Karpas-422 (cell line): ENCODE results near the gene VPS13D. TPM values are rescaled to one million over a fixed set of nuclear protein-coding genes. Genes with fewer than 3 reads are reported as not detected.

Source experiments
- DNase-seq: peaks from one replicate; pipeline ENCODE4 v3.0.0-alpha.2; 2015
- H2AFZ ChIP-seq: fragments of 200-600 bp; sonication (generic); 2 replicates; pipeline ENCODE4 v1.6.1; 2014; ENCODE audit warnings: antibody characterized with exemption, low read length, mixed read lengths
- H3K27ac ChIP-seq: fragments of 200-600 bp; sonication (generic); 2 replicates; pipeline ENCODE4 v1.5.1; 2014; ENCODE audit warnings: mild to moderate bottlenecking, low read length, moderate library complexity
- H3K27me3 ChIP-seq: fragments of 200-600 bp; sonication (generic); 2 replicates; pipeline ENCODE4 v1.6.1; 2014; ENCODE audit warnings: low read length, mixed read lengths
- H3K36me3 ChIP-seq: fragments of 200-600 bp; sonication (generic); 2 replicates; pipeline ENCODE4 v1.6.1; 2014; ENCODE audit warnings: low read length, mixed read lengths; ENCODE audit not compliant: insufficient read depth
- H3K4me1 ChIP-seq: fragments of 200-600 bp; sonication (generic); 2 replicates; pipeline ENCODE4 v1.6.1; 2014; ENCODE audit warnings: mild to moderate bottlenecking, low read length, mixed read lengths
- H3K4me2 ChIP-seq: fragments of 200-600 bp; sonication (generic); 2 replicates; pipeline ENCODE4 v1.6.1; 2014; ENCODE audit warnings: low read length, low read depth, mild to moderate bottlenecking; ENCODE audit not compliant: poor library complexity, severe bottlenecking
- H3K4me3 ChIP-seq: fragments of 200-600 bp; sonication (generic); 2 replicates; pipeline ENCODE4 v1.5.1; 2014; ENCODE audit warnings: mild to moderate bottlenecking, antibody characterized with exemption, low read length, mixed read lengths
- H3K79me2 ChIP-seq: fragments of 200-600 bp; sonication (generic); 2 replicates; pipeline ENCODE4 v1.6.1; 2014; ENCODE audit warnings: mild to moderate bottlenecking, low read length, mixed read lengths
- H3K9ac ChIP-seq: fragments of 200-600 bp; sonication (generic); 2 replicates; pipeline ENCODE4 v1.6.0; 2014; ENCODE audit warnings: low read length
- H3K9me2 ChIP-seq: fragments of 200-600 bp; sonication (generic), shearing (Covaris generic); replicated peaks from 2 replicates; pipeline ENCODE4 v1.6.0; 2014; ENCODE audit warnings: mild to moderate bottlenecking, low read length, moderate library complexity; ENCODE audit not compliant: insufficient read depth
- H3K9me3 ChIP-seq: fragments of 300-700, 200-600 bp; sonication (generic); 2 replicates; pipeline ENCODE4 v1.6.1; 2014; ENCODE audit warnings: low read length, mixed read lengths
- H4K20me1 ChIP-seq: fragments of 200-600 bp; sonication (generic); 2 replicates; pipeline ENCODE4 v1.6.1; 2014; ENCODE audit warnings: mild to moderate bottlenecking, antibody characterized with exemption, low read length, low read depth; ENCODE audit not compliant: insufficient read depth
- total RNA-seq: library from RNA; depleted of rRNA; stranded (reverse); fragments of >200 nt; shearing (Covaris generic); gene quantifications from 2 replicates; pipeline ENCODE4 v1.2.3, GENCODE V29; 2014; ENCODE audit warnings: low replicate concordance

Gene VPS13D
- total RNA-seq, 1 experiment from 2014 or later, result 36.2 TPM

DNA sequence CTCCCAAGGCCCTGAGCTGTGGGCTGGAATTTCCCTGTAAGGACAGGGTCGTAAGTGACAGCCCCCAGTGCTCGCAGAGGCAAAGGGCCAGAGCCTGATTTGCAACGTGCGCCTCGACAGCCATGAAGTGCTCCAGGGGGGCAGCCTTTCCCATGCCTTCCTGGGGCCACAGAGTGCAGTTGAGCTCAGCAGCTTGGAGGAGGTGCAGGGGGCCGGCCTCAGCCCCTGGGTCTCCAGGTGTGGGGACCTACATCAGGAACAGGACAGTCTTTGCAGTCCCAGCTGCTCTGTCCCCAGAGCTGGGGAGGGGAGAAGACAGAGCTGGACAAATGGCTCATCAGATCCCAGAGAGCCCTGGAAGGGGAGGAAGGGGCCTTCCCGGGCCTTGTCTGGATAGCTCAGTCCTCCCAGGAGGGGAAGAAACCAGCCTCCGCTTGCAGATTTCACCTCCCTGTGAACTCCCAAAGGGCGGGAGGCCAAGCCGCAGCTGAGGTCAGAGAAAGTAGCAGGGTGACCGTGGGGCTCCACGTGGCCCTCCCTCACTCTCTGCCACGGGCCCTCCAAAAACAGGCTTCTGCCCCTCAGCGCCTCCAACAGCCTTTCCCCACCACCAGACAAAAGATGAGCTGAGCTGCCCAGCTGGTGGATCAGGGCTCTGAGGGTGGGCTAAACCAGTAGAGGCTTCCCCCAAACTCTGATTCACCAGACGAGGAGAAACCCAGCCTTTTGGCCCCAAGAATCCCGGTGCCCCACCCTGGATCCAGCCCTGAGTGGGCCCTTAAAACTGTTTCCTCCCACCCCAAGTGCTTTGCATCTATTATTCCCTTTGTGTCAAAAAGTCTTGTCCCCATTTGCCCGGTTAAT lies 311.7 kb downstream of the VPS13D start:
- no peaks in the 10 kb centered on the region for H3K79me2 ChIP-seq
- no peaks in the 10 kb centered on the region for H3K4me1 ChIP-seq
- H3K9ac ChIP-seq, result no peak overlapping the region

DNA sequence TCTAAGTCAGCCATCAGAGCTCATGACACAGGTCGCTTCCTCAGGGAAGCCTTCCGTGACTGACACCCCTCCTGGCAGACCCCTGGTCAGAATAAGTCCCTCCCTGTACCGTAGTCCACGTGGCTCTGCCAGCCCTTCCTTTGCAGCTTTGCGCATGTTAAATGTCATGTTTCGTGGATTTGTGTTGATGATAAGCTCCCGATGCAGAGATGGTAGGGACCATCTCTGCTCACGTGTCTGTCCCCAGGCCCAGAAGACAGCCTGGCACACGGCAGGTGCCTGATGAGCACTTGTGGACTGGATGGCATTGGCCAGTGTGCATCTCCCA lies 312.3 kb downstream of the VPS13D start:
- Histone ChIP-seq H3K9ac (no peak overlapping the region), H3K4me3 (no peak overlapping the region)

More for the DNA sequence above, 311.7 kb downstream of the VPS13D start:
- no peaks in the 10 kb centered on the region for H3K9me3 ChIP-seq
- no peak overlapping the region for H3K4me3 ChIP-seq
- H4K20me1 ChIP-seq, result no peaks in the 10 kb centered on the region
- no peak overlapping the region for H2AFZ ChIP-seq
- H3K36me3 ChIP-seq, result no peaks in the 10 kb centered on the region
- no peak overlapping the region for H3K27ac ChIP-seq
- no peak for DNase-seq
- H3K9me2 ChIP-seq, result no peaks in the 10 kb centered on the region
- no peaks in the 10 kb centered on the region for H3K27me3 ChIP-seq
- no peak overlapping the region for H3K4me2 ChIP-seq

DNA sequence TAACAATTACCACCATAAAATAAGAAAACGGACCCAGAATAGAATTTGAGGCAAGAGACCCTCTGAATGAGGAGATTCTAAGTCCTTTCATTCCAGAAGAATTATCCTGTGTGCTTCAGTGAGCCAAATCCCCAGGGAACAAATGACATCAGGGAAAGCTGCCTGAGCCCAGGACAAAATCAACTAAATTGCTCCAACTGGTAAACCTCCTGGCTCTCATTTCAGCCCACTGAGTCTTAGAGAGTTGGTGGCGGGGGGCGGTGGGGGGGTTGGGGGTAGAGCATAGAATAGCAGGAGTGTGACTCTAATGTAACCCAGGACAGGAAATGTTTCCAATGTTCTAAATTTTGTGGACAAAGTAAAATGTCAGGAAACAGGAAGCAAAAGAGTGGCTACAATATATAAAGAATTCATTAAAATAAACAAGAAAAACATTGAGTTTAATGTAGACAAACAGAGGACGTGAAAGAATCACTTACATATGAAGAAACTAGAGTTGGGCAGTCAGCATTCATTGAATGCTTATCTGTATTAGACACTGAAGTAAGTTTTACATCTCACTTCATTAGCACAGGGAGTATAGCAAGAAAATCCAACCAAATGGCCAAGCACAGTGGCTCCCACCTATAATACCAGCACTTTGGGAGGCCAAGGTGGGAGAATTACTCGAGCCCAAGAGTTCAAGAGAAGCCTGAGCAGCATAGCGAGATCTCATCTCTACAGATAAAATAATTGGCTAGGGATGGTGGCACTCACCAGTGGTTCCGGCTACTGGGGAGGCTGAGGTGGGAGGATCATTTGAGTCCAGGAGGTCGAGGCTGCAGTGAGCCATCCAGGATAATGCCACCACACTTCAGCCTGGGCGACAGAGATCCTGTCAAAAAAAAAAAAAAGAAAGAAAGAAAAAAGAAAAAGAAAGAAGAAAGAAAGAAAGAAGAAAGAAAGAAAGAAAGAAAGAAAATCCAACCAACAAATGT lies 313.1 kb downstream of the VPS13D start:
- H3K27me3 ChIP-seq, result no peaks in the 10 kb centered on the region
- no peak overlapping the region for H3K9ac ChIP-seq
- H2AFZ ChIP-seq, result no peak overlapping the region
- no peak overlapping the region for H3K4me3 ChIP-seq
- H4K20me1 ChIP-seq, result no peaks in the 10 kb centered on the region
- H3K4me1 ChIP-seq, result no peaks in the 10 kb centered on the region
- no peaks in the 10 kb centered on the region for H3K9me2 ChIP-seq
- H3K36me3 ChIP-seq, result no peaks in the 10 kb centered on the region
- DNase-seq, result no peak
- no peaks in the 10 kb centered on the region for H3K79me2 ChIP-seq
- H3K9me3 ChIP-seq, result no peaks in the 10 kb centered on the region
- H3K4me2 ChIP-seq, result no peak overlapping the region
- H3K27ac ChIP-seq, result no peak overlapping the region

More for the DNA sequence above, 312.3 kb downstream of the VPS13D start:
- Histone ChIP-seq H3K27me3 (no peaks in the 10 kb centered on the region), H2AFZ (no peak overlapping the region), H3K9me3 (no peaks in the 10 kb centered on the region), H3K36me3 (no peaks in the 10 kb centered on the region), H3K27ac (no peak overlapping the region), H3K4me1 (no peaks in the 10 kb centered on the region), H3K9me2 (no peaks in the 10 kb centered on the region), H3K79me2 (no peaks in the 10 kb centered on the region), H4K20me1 (no peaks in the 10 kb centered on the region), H3K4me2 (no peak overlapping the region)
- DNase-seq, result no peak

DNA sequence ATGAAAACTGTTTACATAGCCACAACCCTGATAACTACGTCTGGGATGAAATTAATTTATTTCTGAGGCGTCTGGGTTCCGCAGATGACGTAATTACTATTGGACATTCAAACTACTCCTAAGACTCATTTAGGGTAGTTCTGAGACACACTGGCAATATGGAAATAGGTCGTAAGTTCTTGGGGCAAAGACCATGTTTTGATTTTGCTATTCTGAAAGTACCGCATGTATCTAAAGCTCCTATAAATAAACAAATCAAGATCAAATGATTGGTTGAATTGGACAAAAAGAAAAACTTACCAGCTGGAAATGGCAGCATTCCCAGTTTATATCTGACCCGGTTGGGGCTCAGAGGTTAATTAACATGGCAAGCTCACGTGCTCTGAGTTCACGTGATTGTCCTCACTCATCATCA lies 313.9 kb downstream of the VPS13D start:
- Histone ChIP-seq H3K4me2 (no peak overlapping the region), H3K4me3 (no peak overlapping the region), H4K20me1 (no peaks in the 10 kb centered on the region), H3K9ac (no peak overlapping the region), H3K9me2 (no peaks in the 10 kb centered on the region), H3K27ac (no peak overlapping the region), H3K27me3 (no peaks in the 10 kb centered on the region), H3K36me3 (no peaks in the 10 kb centered on the region), H3K9me3 (no peaks in the 10 kb centered on the region), H3K79me2 (no peaks in the 10 kb centered on the region), H2AFZ (no peak overlapping the region), H3K4me1 (no peaks in the 10 kb centered on the region)
- DNase-seq, result no peak

DNA sequence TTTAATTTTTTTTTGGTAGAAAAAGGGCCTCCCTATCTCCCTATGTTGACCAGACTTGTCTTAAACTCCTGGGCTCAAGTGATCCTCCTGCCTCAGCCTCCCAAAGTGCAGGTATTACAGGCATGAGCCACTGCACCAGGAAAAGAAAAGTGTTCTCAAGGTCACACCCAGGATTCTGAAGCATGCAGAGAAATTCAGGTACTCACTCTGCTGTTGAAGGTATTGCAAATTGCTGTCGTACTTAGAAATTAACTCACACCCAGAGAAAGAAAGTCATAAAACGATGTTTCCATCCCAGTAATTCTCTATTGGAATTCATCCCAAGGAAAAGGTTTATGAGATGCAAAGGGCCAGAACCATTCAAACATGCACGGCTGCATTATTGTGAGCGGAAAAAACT lies 314.5 kb downstream of the VPS13D start:
- Histone ChIP-seq H2AFZ (no peak overlapping the region), H3K9ac (no peak overlapping the region), H3K79me2 (no peaks in the 10 kb centered on the region), H3K4me2 (no peak overlapping the region), H3K9me3 (no peaks in the 10 kb centered on the region), H3K9me2 (no peaks in the 10 kb centered on the region), H3K36me3 (no peaks in the 10 kb centered on the region), H3K27ac (no peak overlapping the region), H4K20me1 (no peaks in the 10 kb centered on the region), H3K4me1 (no peaks in the 10 kb centered on the region), H3K4me3 (no peak overlapping the region), H3K27me3 (no peaks in the 10 kb centered on the region)
- DNase-seq, result no peak

DNA sequence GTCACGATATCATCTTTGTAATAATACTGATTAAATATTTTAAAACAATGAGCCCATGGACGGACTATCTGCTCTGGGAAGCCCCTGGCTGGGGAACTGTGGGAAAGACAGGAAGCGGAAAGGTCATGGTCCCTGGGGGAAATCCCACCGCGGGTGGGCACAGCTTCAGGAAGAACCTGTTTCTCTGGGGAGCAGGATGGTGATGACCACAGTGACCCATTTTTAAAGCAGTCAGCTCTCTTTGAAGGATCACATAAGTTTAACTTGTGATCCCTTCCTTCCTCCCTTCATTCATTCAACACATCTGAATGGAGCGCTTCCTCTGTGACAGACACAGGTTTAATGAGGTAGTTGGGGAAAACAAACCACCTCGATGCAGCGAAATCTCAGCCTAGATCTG lies 315.2 kb downstream of the VPS13D start:
- no peak overlapping the region for H3K4me3 ChIP-seq
- no peak overlapping the region for H3K4me2 ChIP-seq
- DNase-seq, result no peak
- no peaks in the 10 kb centered on the region for H3K4me1 ChIP-seq
- no peaks in the 10 kb centered on the region for H4K20me1 ChIP-seq
- no peak overlapping the region for H2AFZ ChIP-seq
- H3K27me3 ChIP-seq, result no peaks in the 10 kb centered on the region
- no peak overlapping the region for H3K9ac ChIP-seq
- H3K9me3 ChIP-seq, result no peaks in the 10 kb centered on the region
- no peak overlapping the region for H3K27ac ChIP-seq
- no peaks in the 10 kb centered on the region for H3K36me3 ChIP-seq
- no peaks in the 10 kb centered on the region for H3K79me2 ChIP-seq
- no peaks in the 10 kb centered on the region for H3K9me2 ChIP-seq

DNA sequence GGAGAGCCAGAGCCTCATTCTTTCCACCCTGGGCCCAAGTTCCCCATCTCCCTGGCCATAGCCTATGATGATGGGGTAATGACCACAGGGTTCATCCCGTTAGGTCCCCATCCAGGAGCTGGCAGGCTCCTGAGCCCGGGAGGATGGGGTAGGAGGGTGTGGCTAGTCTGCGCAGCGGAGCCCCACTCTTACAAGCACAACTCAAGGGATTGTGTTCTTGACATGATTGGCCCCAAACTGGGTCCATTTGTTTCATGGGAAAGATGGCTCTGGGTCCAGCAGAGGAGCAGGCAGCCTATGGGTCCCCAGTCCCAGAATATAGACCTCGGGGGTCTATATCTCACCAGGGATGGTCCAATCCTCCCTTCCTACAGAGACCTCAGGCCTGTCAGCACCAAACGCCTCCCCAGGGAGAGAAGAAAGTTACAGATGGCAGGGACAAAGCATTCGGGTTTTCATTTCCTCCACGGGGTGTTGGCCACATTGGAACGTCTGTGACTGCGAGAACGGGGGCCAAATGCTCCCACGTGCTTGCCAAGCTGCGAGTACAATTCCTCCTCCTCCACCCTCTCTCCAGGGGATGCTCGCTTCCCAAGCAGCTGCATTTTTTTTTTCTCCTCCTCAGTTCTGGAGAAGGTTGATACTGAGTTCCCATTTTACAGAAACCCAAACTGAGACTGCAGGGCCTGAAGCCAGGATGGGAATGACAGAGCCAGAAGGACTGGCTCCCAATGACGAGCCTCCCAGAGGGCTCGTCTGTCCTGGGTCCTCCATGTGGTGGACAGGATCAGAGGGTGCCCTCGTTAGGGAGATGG lies 317.1 kb downstream of the VPS13D start:
- H2AFZ ChIP-seq, result no peak overlapping the region
- no peak for DNase-seq
- H3K36me3 ChIP-seq, result no peaks in the 10 kb centered on the region
- no peaks in the 10 kb centered on the region for H4K20me1 ChIP-seq
- no peak overlapping the region for H3K4me3 ChIP-seq
- no peaks in the 10 kb centered on the region for H3K9me2 ChIP-seq
- H3K27me3 ChIP-seq, result no peaks in the 10 kb centered on the region
- no peaks in the 10 kb centered on the region for H3K4me1 ChIP-seq
- no peak overlapping the region for H3K4me2 ChIP-seq
- H3K9me3 ChIP-seq, result no peaks in the 10 kb centered on the region
- no peaks in the 10 kb centered on the region for H3K79me2 ChIP-seq
- H3K9ac ChIP-seq, result no peak overlapping the region
- H3K27ac ChIP-seq, result no peak overlapping the region
